A204.1 (cell line): ENCODE data around the gene ANO8.

Experiments
- FAIRE-seq: peaks from 2 replicates; lab custom pipeline; 2012; peaks lifted over from hg19 to GRCh38; lab: Jason Lieb, UNC

The ANO8 gene

DNA sequence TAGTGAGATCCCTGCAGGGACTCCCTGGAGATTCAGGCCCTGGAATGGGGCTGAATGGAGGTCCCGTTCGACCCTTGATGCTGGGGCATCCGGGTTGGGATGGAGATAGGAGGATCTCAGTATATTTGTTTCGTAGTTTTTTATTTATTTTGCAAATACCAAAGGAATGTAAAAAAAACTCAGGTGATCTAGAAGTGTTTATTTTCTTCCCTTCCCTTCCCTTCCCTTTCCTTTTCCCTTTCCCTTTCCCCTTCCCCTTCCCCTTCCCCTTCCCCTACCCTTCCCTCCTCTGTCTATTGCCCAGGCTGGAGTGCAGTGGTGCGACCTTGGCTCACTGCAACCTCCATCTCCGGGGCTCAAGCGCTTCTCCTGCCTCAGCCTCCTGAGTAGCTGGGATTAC, 7.2 kb upstream of the ANO8 start:
- FAIRE-seq = no peak

DNA sequence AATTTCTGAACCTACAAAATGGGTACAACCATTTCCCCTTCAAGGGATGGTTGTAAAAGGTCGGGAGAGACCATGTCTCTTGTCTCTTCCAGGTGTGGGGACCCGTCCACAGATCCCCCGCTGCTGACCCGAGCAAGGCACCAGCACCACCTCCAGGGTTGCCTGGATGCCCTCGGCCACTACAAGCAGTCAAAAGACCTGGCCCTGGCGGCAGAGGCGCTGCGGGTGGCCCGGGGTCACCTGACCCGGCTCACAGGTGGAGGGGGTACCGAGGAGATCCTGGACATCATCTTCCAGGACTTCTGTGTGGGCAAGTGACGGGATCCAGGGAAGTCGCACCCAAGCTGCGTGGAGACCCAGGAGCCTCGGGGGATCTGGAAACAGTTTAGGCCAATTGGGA, 6.7 kb upstream of the ANO8 start:
- FAIRE-seq = no peak

DNA sequence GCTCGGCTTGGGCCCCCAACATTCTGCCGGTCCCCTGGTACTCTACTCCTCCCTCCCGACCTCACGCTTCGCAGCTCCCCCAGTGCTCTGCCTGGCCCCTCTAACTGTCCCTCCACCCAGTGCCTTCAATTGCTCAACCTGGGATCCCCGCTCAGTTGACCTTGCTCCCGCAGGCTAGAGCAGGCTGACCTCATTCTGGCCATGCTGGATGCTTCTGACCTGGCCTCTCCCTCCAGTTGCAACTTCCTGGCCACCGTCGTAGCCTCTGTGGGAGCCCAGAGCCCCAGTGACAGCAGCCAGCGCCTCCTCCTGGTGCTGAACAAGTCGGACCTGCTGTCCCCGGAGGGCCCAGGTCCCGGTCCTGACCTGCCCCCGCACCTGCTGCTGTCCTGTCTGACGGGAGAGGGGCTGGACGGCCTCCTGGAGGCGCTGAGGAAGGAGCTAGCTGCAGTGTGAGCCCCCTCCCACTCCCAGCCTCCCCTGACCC, 6.3 kb upstream of the ANO8 start:
- FAIRE-seq = no peak

DNA sequence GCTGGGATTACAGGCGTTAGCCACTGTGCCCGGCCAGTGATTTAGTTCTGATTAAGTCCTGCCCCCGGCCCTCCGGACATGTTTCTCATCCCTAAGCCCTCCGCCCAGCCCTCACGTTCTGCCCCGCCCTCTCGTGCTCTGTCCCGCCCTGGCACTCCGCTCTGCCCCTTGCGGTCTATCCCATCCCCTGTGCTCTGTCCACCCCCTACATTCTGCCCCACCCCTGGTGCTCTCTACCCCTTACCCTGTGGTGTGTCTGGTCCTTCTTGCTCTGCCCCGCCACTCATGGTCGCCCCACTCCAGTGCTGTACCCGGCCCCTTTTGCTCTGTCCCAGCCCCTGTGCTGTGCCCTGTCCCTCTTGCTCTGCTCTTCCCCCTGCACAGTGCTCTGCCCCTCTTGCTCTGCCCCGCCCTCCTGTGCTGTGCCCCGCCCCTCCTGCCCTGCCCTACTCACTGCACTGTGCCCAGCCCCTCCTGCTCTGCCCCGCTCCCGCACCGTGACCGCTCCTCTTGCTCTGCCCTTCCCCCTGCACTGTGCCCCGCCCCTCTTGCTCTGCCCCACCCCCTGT, 5.7 kb upstream of the ANO8 start:
- FAIRE-seq = no peak

DNA sequence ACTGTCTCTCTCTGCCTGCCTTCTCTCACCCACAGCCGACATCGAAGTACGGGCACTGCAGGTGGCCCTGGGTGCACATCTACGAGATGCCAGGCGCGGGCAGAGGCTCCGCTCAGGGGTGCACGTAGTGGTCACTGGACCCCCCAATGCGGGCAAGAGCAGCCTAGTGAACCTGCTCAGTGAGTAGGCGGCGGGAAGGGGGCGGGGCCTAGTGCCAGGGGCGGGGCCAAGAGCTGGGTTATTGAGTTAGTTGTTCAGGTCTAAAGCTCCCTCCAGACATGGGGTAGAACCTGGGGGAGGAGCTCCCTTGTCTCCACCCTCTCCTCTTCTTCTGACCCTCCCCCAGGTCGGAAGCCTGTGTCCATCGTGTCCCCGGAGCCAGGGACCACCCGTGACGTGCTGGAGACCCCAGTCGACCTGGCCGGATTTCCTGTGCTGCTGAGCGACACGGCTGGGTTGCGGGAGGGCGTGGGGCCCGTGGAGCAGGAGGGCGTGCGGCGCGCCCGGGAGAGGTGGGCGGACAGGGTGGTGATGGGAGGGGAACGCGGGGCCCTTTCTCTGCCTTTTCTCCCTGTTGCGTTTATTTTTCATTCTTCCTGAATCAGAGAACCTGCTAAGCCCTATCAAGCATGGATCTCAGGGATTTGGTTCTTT, 4.6 kb upstream of the ANO8 start:
- no peak for FAIRE-seq

DNA sequence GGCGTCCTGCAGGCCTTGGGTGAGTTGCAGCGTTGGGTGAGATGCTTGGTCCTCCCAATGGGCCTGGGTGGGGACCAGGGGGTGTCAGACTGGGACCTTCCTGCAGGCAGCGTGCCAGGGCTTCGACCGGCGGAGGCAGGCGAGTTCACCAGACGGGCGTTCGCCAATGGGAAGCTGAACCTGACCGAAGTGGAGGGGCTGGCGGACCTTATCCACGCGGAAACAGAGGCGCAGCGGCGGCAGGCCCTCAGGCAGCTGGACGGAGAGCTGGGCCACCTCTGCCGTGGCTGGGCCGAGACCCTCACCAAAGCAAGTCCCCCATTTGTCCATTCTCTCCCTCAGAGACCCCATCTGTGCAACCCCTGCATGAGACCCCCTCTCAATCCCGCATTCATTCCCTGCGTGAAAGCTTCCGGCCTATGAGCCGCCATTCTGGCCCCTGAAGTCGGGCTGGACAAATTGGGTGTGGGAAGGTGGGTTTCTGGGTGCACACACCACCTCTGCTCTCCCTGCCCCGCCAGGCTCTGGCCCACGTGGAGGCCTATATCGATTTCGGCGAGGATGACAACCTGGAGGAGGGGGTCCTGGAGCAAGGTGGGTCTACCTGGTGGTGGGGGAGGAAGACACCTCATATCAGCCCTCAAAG, 3.9 kb upstream of the ANO8 start:
- no peak for FAIRE-seq

DNA sequence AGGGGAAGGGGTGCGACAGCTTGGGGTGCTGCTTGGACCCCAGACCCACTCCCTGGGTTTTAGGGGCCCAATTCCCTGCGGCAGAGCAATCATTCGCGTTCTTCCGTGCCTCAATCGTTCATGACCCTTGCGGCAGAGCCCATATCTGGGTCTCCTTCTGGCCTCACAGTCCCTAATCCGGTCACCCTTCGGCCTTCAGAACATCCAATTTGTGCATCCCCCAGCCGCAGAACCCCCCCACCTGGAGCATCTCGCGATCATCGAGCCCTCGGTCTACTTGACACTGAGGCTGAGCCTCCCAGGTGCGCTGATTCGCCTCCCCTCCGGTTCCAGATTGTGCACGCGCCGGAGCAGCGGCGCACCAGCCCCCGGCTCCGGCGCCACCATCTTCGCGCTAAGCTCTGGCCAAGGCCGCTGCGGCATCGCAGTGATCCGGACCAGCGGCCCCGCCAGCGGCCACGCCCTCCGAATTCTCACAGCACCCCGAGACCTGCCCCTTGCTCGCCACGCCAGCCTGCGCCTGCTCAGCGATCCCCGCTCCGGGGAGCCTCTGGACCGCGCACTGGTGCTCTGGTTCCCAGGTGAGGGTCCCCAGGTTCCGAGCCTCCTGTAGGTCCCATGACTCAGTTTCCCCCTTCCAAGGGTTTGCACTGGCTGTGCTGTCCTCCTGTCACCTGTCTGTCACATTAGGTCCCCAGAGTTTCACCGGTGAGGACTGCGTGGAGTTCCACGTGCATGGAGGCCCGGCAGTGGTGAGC, 3.2 kb upstream of the ANO8 start:
- no peak for FAIRE-seq

DNA sequence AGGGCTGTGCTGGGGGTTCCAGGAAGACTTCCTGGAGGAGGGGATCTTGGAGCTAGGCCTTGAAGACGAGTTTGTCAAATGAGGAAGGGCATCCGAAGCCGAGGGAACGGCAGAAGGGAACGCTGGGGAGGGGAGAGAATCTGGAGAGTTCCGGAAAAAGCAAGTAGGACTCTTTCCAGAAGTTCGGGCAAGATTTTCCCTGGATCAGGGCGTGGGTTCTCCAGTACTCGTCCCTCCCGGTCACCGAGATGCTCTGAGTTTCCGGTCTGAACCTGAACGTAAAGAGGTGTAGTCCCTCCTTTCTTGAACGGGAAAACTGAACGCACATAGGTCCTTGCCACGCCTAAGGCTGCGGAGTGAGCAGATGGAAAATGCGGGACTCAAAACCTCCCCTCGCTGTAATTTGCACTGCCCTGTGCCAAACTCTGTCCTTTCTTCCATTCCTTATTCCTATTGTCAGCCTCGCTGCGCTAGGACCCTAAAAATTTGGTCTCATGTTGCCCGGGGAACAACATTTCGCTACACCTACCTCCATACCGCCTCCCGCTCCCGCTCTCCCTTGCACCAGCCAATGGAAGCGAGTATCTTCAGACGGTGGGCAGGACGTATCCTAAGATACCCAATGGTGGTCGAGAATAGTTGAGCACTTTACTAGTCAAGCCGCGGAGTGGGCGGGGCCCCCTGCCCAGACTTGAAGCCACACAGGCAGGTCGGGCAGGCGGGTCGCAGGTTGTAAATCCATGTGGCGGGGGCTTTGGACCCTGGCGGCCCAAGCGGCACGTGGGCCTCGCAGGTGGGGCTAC, 2.4 kb upstream of the ANO8 start, which contains the start of gene GTPBP3:
Gene GTPBP3, plus strand, starts transcription at position 682 of the 803 bp plus-strand sequence. Its CDS starts 59 bp downstream, at position 741.
- FAIRE-seq = peak; percentile 97

DNA sequence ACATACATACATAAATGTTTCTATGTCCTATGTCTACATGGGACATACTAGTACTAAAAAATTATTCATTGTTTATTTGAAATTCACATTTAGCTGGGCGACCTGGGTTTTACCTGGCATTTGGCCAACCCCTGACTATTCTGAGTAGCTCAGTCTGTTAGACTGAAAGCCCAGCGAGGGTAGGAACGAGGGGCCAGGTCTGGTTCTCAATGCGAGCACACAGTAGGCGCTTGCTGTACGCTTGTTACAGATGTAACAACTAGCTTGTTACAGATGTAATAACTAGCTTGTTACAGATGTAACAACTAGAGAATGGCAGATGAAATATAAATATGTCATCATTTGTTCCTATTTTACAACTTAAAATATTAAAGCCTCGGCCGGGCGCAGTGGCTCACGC, 920 bp upstream of the ANO8 start:
- FAIRE-seq = no peak

DNA sequence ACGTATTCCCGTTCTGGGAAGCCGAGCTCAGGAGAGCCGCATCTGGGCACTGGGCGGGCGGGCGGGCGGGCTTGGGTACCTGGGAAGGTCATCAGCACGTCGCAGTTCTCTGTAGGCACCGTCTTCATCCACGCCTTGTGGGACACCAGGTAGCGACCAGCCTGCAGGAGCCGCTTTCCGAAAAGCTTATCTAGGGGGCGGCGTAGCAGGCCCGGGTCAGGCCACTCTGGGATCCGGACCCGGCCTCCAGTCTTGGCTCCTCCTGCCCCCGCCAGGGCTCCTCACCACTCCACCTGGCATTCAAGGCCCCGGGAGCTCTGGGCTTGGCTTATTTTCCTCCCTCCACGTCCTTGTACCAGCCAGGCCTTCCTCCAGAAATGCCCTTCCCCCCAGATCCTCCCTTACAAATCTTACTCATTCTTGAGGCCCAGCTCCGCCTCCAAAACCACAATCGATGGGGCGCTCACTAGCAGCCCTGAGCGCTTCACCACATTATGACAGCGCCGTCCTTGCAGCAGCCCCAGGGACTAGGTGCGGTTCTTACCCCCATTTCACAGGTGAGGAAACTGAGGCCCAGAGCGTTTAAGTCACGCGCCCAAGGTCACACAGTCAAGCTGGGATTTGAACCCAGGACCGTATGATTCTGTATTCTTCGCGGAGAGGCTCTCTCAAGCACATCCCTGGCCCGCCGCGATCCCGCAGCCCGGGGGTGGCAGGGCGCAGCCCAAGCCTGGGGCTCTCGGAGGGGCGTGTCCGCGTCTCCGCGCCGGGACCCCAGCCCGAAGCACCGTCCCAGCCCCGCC, 843 bp downstream of the ANO8 start:
- FAIRE-seq = no peak

DNA sequence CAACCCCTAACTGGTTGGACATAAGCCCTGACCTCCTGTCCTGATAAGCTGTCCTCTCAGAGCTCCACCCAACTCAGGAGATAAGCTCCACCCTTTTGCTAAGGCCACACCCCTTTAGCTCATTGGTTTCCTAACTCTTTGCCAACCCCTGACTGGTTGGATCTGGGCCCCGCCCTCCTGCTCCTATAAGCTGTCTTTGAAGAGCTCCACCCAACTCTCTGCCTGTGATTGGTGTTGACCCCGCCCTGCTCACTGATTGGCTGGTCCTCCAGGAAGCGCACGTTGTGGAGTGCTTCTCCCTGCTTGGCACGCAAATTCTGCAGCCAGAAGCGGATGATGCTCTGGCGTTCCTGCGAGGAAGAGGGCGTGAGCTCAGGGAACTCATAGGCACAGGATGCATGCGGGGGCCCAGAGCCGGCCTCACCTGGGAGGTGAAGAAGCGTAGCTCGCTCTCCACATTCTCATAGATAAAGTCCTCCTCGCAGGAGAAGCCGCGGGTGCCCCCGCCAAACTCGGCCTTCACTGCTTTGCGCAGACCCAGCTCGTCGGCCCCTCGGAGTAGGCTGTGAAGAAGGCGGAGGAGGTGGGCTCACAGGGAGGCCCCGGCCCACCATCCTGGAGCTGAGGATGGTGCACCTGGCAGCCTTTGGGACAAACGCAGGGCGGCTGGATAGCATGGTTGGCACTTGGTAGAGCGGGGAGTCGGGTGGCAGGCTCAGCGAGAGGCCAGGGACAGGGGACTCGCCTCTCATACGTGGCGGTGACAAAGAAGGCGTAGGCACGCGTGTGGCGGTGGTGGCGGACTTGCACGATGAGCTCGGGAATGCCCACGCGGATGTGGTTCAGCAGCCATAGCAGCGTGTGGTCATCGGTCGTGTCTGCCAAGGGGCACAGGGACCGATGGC, 1.7 kb downstream of the ANO8 start:
- FAIRE-seq = no peak

DNA sequence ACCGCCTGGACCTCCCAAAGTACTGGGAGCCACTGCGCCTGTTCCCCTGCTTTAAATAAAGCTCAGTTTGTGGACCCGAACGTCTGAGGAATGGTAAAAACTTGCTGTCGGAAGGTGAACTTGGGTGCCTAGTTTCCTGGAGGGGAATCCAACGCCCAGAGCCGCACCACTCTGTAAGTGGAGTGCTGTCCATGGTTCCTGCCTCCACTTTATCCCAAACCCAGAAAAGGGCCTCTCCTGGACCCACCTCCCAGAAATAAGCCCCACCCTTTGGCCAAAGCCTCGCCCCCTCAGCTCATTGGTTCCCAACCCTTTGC, 2.3 kb downstream of the ANO8 start:
- no peak for FAIRE-seq

DNA sequence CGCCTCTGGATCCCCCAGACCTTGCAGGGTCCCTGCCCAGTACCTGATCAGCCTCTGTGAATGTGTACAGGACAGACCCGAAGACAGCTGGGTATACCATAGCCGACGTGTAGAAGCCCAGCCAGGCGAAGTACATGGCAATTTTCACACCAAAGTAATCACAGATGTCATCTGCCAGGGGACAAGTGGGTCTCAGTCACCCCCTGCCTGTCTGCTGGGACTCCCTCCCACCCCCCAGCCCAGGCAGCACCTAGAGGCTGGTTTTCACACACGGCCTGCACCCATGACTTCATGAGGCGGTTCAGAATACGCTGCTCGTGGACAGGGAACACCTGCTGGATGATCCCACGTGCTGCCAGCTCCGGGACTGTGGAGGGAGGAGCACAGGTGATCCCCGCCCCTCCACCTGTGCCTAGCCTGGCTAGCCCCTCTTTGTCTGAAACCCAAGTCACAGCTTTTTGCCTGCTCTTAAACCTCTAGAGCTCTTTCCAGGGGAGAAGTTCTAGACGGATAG, 3.6 kb downstream of the ANO8 start:
- FAIRE-seq = no peak

DNA sequence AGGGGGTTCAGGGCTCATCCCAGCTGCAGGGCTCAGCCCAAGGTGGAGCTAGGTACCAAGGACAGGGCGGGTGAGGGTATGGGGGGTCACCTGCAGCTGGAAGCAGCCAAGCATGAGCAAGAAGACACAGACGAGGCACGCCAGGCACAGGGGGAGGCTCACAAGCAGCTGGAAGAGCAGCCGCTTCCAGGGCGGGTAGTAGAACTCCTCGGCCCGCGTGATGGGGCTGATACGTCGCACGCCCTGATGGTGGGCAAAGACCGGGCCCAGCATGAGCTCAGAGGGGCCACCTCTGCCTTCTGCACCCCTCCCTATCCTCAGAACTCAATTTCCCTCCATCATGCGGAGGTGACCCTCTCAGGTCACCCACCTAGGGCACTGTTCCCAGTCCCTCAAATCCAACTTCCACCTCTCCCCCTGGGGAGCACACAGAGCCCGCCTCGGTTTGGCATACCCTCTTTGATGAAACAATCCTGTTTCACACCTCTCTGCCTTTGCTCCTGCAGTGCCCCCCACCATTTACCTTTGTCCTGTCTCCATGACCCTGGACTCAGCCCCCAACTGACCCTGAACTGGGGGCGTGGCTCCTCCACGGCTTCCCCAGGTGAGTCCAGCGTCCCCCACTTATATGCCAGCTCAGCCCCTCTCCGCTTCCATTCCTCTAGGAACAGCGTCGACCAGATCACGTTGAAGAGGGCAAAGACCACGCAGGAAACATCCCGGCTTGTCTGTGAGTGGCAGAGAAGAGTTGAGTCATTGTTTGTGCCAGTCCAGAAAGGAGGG, 4.2 kb downstream of the ANO8 start:
- no peak for FAIRE-seq

DNA sequence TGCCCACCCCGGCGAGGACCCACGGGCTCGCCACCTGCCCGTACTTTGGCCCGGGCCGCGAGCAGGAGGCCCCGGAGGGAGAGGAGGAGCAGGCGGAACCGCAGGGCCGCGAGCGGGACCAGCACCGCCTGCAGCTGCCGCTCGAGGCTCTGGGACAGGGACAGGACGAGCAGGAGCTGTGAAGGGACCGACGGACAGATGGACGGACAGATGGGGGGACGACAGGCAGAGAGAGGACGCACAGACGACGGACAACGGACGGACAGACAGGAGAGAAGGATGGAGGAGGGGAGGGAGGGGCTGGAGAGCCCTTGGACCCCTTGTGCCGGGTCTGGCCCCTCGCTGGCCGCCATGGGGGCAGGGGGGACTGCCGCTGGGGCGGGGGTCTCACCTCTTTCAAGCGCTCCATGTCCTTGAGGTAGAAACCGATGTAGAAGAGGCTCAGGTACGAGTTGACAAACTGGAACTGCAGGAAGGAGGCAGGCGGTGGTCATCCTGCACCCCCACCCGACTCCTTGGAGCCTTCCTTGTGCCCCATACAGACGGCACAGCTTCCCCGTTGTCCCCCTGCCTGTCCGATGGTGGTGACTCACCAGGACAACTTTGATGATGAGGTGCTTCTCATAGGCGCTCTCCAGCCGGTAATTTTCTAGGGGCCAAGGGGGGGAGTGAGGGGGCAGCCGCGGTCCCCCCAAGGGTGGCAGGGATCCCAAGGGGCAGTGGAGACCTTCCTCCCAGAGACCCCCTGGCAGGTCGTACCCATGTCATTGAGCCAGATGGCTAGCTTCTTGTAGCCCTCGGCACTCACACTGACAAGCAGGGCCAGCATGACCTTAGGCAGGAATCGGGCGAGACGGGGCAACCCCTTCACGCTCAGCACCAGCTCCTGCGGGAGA, 5.0 kb downstream of the ANO8 start:
- FAIRE-seq = no peak

DNA sequence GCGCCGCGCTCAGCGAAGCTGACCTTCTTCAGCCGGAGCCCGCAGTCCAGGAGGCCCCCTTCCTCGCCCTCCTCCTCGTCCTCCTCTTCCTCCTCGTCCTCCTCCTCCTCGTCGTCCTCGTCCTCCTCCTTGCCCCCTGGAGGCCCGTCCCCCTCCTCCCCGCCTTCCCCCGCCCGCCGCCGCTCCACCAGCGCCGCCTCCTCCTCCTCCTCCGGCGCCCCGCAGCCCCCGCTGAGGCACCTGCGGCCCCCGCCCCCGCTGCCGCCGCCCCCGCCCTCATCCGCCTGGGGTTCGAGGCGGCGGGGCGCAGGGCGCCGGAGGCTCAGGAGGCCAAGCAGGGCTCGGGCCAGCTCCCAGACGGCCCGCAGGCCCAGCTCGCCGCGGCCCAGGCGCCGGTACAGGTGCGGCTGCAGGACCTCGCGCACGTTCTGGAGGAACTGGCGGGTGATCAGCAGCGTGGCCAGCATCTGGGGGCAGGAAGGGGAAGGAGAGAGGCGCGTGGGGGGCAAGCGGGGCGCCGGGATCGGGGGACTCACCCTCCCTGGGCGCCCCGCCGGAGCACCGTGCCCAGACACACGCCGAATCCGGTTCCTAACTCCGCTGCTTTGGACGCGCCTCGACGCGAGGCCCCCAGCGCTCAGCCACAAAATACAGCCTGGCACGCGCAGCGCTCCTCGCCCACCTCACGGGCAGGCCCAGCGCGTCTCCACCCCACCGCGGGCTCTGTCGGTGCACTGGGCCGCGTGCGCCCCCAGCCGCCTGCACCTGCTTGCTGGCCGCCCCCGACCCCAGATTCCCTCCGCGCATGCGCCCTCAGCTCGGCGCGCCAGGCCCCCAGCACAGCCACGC, 5.9 kb downstream of the ANO8 start:
- FAIRE-seq = no peak
